SH-SY5Y (cell line): ENCODE data around the gene FSCN2.

Experiments used
- GATA2 ChIP-seq: IDR thresholded peaks from 2 replicates; pipeline ENCODE4 v1.6.1; 2011; ENCODE audit warnings: mild to moderate bottlenecking, low read depth, low read length
- GATA3 ChIP-seq: IDR thresholded peaks from 2 replicates; pipeline ENCODE4 v1.6.1; 2011; ENCODE audit warnings: low read depth, mild to moderate bottlenecking, low read length, moderate library complexity

DNA sequence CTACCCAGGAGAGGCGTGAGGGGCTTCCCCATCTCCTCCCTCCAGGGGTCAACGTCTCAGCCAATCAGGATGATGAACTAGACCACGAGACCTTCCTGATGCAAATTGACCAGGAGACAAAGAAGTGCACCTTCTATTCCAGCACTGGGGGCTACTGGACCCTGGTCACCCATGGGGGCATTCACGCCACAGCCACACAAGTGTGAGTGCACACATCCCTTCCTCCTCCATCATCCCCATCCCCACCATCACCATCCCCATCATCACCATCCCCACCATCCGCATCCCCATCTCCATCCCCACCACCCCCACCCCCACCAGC lies 6.8 kb downstream of the FSCN2 start:
- TF ChIP-seq GATA2 (no peak), GATA3 (no peak)
